ENCODE results near the gene DSCAM. TPM values are rescaled to one million over a fixed set of nuclear protein-coding genes. Genes with fewer than 3 reads are reported as not detected.

Gene DSCAM
- total RNA-seq, 1 donor from 2014 or later: not detected

DNA sequence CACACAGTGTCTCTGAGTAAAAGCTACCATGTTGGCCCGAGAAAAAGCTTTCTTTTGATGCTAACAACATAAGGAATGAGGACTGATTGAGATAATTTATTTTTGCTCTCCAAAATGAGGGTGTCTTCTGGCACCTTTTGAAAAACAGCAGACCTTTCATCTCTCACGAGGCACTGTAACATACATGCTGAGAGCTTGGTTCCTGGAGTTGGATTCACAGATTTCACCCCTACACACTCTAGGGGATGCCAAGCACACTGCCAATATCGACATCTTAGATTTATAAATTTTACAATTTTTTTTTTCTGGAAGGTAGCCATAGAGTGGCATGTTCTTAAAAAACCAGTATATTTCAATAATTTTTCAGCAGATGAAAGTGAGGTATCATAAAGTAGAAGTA, 408.3 kb downstream of the DSCAM start:
- Histone ChIP-seq H3K36me3 (no peaks in the 10 kb centered on the region), H3K27ac (replicated peaks) (no peak overlapping the region), H3K4me3 (no peak overlapping the region), H3K27me3 (ENCODE audit: low read depth) (no peaks in the 10 kb centered on the region), H3K9me3 (replicated peaks) (no peaks in the 10 kb centered on the region), H3K4me1 (no peaks in the 10 kb centered on the region)
- TF ChIP-seq, protein P1, sequence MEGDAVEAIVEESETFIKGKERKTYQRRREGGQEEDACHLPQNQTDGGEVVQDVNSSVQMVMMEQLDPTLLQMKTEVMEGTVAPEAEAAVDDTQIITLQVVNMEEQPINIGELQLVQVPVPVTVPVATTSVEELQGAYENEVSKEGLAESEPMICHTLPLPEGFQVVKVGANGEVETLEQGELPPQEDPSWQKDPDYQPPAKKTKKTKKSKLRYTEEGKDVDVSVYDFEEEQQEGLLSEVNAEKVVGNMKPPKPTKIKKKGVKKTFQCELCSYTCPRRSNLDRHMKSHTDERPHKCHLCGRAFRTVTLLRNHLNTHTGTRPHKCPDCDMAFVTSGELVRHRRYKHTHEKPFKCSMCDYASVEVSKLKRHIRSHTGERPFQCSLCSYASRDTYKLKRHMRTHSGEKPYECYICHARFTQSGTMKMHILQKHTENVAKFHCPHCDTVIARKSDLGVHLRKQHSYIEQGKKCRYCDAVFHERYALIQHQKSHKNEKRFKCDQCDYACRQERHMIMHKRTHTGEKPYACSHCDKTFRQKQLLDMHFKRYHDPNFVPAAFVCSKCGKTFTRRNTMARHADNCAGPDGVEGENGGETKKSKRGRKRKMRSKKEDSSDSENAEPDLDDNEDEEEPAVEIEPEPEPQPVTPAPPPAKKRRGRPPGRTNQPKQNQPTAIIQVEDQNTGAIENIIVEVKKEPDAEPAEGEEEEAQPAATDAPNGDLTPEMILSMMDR (IDR thresholded peaks at IDR 0.05; ENCODE audit: borderline replicate concordance): no peak
- no peak for DNase-seq
- intact Hi-C loops (cut with micrococcal nuclease): no loop called here

- no peaks in the 10 kb centered on the region for H3K4me1 ChIP-seq
- TF ChIP-seq, protein P1 (IDR thresholded peaks at IDR 0.05; ENCODE audit: borderline replicate concordance): no peak
- no peak overlapping the region for H3K27ac ChIP-seq (replicated peaks)
- DNase-seq: no peak
- H3K4me3 ChIP-seq: no peak overlapping the region
- intact Hi-C loops (cut with micrococcal nuclease): no loop called here
- no peaks in the 10 kb centered on the region for H3K9me3 ChIP-seq (replicated peaks)
- H3K36me3 ChIP-seq: no peaks in the 10 kb centered on the region
- peaks cover 7% of the 10 kb centered on the region for H3K27me3 ChIP-seq (ENCODE audit: low read depth)
These were observed 410.7 kb downstream of the DSCAM start for GRCh38 chr21:40436261-40436660.

- H3K4me3 ChIP-seq: no peak overlapping the region
- intact Hi-C loops (cut with micrococcal nuclease): no loop called here
- H3K36me3 ChIP-seq: no peaks in the 10 kb centered on the region
- H3K27ac ChIP-seq (replicated peaks): no peak overlapping the region
- H3K9me3 ChIP-seq (replicated peaks): no peaks in the 10 kb centered on the region
- TF ChIP-seq, protein P1 (IDR thresholded peaks at IDR 0.05; ENCODE audit: borderline replicate concordance): no peak
- H3K4me1 ChIP-seq: no peaks in the 10 kb centered on the region
- H3K27me3 ChIP-seq (ENCODE audit: low read depth): peaks cover 7% of the 10 kb centered on the region
- no peak for DNase-seq
These were observed 413.4 kb downstream of the DSCAM start for GRCh38 chr21:40433538-40433937.

DNA sequence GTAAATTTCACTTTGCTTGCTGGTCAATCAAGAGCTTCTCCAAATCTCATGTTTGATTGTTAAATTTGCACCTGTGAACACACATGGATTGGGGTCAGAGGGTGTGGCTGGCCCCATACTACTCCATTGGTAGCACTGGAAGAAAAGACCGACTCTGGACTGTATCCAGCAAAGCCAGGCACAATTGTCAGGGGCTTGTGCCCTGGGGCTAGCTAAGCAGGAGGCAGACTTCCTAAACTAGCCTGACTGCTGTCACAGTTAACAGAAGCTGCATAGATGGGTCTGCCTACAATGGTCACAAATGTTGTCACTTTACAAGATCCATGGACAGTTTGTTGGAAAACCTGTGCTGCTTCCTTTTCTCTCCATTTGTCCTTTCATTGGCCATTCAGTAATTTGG, 421.0 kb downstream of the DSCAM start:
- Histone ChIP-seq H3K4me1 (no peaks in the 10 kb centered on the region), H3K9me3 (replicated peaks) (no peaks in the 10 kb centered on the region), H3K36me3 (no peaks in the 10 kb centered on the region), H3K27ac (replicated peaks) (no peak overlapping the region), H3K4me3 (no peak overlapping the region), H3K27me3 (ENCODE audit: low read depth) (no peaks in the 10 kb centered on the region)
- TF ChIP-seq, protein P1 (IDR thresholded peaks at IDR 0.05; ENCODE audit: borderline replicate concordance): no peak
- intact Hi-C loops (cut with micrococcal nuclease): no loop called here
- DNase-seq: no peak

- intact Hi-C loops (cut with micrococcal nuclease): no loop called here
- TF ChIP-seq, protein P1 (IDR thresholded peaks at IDR 0.05; ENCODE audit: borderline replicate concordance): no peak
- Histone ChIP-seq H3K36me3 (no peaks in the 10 kb centered on the region), H3K9me3 (replicated peaks) (peaks cover 18% of the 10 kb centered on the region), H3K4me1 (no peaks in the 10 kb centered on the region), H3K27ac (replicated peaks) (no peak overlapping the region), H3K27me3 (ENCODE audit: low read depth) (no peaks in the 10 kb centered on the region), H3K4me3 (no peak overlapping the region)
- DNase-seq: no peak
These were observed 423.9 kb downstream of the DSCAM start for GRCh38 chr21:40422896-40423635.

Measured in left ventricle myocardium inferior (tissue), 1 donor.